Mammary epithelial cell (primary cell): ENCODE results near the gene DOCK1.

ENCODE experiments used
- EZH2 ChIP-seq: IDR thresholded peaks from 2 replicates; pipeline ENCODE4 v1.6.1; 2012; ENCODE audit warnings: low read length, inconsistent platforms, borderline replicate concordance
- TF ChIP-seq, protein P1 (sequence below), 2 donors: IDR thresholded peaks in 1 of 2; conservative IDR thresholded peaks in 1 of 2; 2 replicates each; pipeline ENCODE4 v1.5.1; 2011 to 2012; ENCODE audit warnings: inconsistent platforms in 2 of 2, low read length in 2 of 2, mild to moderate bottlenecking in 2 of 2, control low read depth in 1 of 2, low read depth in 1 of 2; ENCODE audit not compliant: insufficient read depth in 1 of 2; ENCODE audit errors: extremely low read depth in 1 of 2

GRCh38 chr10:127028556-127028955 is 123.3 kb downstream of the DOCK1 start:
- TF ChIP-seq, protein P1, sequence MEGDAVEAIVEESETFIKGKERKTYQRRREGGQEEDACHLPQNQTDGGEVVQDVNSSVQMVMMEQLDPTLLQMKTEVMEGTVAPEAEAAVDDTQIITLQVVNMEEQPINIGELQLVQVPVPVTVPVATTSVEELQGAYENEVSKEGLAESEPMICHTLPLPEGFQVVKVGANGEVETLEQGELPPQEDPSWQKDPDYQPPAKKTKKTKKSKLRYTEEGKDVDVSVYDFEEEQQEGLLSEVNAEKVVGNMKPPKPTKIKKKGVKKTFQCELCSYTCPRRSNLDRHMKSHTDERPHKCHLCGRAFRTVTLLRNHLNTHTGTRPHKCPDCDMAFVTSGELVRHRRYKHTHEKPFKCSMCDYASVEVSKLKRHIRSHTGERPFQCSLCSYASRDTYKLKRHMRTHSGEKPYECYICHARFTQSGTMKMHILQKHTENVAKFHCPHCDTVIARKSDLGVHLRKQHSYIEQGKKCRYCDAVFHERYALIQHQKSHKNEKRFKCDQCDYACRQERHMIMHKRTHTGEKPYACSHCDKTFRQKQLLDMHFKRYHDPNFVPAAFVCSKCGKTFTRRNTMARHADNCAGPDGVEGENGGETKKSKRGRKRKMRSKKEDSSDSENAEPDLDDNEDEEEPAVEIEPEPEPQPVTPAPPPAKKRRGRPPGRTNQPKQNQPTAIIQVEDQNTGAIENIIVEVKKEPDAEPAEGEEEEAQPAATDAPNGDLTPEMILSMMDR (conservative IDR thresholded peaks at IDR 0.05 in 1 of 2, IDR thresholded peaks at IDR 0.05 in 1 of 2; ENCODE audit: extremely low read depth in 1 of 2, insufficient read depth in 1 of 2, low read depth in 1 of 2, low read length in 2 of 2) = no peak
- TF ChIP-seq EZH2 = no peak
